Inflammatory macrophage treated with lipopolysaccharide for 1 hour (primary cell): ENCODE data around the gene HSP90AB1.
A peak's percentile ranks its signal among the peaks of the same experiment; 100 is the strongest.

Experiments used
- DNase-seq, 2 donors: peaks; one replicate each; pipeline ENCODE4 v3.0.0-alpha.2; 2020 to 2022

Gene HSP90AB1

DNA sequence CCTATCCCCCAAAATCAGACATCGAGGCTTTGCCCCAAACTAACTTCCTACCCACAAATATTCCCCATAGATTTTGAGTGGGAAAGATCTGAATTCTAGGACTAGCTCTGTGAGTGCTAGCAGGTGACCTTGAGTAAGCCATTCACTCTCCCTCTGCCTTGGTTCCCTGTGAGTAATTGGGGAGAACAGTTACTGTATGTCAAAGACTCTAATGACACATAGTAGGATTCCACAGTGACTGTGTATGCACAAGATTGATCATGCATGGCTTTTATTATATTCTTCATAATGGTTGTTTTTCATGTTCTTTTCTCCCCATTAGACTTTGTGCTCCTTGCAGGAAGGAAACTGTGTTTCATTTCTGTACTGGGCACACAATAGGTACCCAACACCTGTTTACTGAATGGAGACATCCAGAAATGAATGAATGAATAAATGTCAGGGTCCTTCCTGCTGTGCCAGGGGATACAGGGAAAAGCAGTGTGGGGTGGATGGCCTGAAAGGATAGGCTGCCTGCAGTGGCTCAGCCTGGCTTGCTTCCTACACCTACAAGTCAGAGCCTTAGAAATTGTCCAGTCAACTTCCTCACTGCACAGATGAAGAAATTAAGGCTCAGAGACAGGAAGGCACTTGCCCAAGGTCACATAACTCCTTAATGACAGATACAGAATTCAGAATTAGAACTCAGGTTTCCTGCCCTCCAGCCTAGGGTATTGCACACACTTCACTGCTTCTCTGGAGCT lies 22.4 kb downstream of the HSP90AB1 start:
- peak in 1 of 2 donors; percentile 67 for DNase-seq

DNA sequence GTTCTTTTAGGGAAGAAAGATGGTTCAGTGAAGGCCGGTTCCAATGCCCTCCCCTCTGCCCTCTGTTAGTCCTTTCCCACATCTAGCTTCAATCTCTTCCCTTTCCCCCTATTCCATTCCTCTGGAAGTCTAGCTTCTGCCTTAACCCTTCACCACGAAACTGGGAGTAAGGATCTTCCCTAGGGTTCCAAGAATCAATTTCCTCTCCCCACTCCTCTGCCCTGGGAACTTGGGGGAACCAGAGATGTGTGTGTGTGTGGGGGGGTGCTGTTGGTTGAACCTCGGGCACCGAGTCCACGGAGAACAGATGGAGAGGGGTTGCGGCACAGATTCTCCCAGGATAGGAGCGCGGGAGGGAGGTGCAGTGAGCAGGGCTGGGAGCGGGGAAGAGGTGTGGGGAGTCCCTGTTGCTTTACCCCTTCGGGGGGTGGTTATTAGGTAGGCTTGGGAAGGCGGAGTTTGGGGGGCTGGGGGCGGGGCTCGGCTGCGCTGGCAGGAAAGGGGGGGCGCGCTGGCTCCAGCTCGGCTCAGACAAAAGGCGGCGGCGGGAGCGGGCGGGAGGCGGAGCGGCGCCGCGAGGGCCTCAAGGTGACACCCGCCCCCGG lies 23.1 kb downstream of the HSP90AB1 start, which contains the start of gene TMEM151B:
Gene TMEM151B, plus strand, starts transcription at position 530 of the 605 bp plus-strand sequence. CDS start 293 bp downstream, outside the sequence.
- no peak for DNase-seq

DNA sequence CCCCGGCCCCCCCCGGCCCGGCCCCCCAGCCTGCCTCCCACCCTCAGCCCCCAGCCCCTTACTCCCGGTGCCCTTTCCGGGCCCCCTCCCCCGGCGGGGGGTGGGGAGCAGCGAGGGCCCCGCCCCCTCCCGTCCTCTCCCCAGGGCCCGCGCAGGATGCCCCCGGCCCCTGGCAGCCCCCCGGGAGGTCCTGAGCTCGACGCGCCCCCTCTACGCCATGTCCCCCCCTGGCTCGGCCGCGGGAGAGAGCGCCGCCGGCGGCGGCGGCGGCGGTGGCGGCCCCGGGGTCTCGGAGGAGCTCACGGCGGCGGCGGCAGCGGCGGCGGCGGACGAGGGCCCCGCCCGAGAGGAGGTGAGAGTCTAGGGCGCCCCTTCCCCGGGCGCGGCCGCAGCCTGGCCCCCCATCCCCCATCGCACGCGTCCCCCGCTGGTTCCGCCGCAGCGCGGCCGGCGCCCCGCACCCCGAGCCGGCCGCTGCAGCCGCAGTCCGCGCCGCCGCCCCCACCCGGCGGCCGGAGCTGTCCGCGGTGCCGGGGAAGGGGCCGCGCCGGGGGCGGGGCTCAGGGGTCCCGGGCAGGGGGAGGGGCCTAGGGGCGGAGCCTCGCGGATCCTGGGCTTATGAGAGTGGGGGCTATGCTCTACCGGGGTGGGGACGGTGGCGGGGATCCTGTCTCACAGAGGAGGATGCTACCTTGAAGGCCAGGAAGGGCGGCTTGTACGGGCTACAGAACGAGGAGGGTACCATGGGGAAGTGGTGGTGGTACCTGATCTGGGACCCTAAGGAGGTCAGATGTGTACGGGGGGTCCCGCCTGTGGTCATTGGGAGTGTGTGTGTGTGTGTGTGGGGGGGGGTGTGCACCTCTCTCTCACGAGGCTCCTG lies 23.9 kb downstream of the HSP90AB1 start:
- DNase-seq, result no peak

DNA sequence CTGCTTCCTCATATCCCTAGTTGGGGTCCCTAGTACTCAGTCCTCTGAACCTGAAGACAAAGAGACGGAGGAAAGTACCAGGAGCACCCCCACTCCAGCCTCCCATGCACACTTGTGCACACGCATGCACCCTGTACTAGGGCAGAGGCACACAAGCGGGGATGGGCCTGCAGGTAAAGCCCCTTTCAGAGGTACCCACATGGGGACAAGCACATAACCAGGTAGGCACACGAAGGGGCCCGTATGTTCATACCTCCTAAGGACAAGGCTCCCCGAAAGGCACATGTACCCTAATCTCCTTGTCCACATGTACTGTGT lies 24.5 kb downstream of the HSP90AB1 start:
- no peak for DNase-seq

DNA sequence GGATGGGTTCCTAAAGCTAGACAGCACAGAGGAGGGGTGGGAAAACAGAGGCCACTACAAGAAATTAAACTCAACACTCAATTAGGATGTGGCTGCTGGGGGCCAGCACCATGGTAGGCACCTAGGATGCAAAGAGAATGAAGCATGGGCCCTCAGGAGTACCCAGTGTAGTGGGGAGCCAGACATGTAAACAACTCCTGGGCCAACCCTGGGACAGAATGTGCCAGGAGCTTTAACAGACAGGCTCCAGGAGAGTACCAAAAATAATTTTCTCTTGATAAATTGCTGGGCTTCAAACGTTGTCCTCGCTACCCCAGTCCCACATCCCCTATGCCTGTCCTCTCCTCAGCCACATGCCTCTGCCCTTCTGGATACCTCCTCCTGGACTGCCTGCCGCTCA lies 25.0 kb downstream of the HSP90AB1 start:
- no peak for DNase-seq

DNA sequence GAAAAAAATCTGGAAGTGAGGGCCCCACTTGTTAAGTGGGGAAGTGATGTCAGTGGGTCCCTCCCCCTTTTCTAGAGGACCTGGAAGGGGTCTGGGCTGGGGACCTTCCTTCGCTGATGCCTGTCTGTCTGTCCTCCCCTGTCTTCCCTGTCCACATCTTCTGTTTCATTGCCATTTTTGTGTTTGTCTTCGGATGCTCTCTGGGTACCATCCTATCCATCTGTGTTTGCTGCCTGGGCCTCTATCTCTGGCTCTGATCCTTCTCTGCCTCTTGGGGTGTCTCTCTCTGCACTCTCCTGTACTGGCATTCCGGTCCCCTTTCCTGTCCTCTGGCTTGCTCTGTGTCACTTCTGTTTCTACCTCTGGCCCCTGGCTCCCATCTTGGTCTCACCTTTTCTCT lies 25.6 kb downstream of the HSP90AB1 start:
- DNase-seq, result no peak

DNA sequence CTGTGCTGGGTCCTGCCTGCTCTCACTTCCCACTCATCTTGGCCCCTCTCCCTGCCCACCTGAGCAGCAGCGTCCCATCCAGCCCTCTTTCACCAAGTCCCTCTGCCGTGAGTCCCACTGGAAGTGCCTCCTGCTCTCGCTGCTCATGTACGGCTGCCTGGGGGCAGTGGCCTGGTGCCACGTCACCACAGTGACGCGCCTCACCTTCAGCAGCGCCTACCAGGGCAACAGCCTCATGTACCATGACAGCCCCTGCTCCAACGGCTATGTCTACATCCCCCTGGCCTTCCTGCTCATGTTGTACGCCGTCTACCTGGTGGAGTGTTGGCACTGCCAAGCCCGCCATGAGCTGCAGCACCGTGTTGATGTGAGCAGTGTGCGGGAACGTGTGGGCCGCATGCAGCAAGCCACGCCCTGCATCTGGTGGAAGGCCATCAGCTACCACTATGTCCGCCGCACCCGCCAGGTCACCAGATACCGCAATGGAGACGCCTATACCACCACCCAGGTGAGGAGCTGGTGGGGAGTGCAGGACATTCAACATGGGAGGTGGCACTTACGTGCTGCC lies 26.2 kb downstream of the HSP90AB1 start:
- DNase-seq, result no peak

DNA sequence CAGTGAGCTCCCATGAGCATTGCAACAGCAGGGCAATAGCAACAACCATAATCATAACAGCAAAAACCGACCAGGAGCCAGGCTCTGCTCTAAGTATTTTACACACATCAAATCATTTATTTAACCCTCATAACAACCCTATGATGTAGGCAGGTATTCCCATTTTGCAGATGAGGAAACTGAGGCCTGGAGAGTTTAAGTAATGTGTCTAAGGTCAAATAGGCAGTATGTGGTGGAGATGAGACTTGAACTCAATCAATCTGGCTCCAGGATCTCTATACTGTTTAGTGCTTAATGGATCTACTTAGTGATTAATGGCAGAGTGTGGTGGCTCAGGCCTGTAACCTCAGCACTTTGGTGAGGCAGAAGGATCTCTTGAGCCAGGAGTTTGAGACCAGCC lies 26.7 kb downstream of the HSP90AB1 start:
- no peak for DNase-seq

DNA sequence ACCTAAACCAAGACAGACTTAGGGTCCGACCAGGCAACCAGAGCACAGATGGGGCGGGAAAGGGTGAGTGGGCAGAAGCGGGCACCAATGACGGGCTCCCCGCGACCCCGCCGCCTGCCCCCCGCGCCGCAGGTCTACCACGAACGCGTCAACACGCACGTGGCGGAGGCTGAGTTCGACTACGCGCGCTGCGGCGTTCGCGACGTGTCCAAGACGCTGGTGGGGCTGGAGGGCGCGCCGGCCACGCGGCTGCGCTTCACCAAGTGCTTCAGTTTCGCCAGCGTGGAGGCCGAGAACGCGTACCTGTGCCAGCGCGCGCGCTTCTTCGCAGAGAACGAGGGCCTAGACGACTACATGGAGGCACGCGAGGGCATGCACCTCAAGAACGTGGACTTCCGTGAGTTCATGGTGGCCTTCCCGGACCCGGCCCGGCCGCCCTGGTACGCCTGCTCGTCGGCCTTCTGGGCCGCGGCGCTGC lies 28.4 kb downstream of the HSP90AB1 start:
- no peak for DNase-seq

DNA sequence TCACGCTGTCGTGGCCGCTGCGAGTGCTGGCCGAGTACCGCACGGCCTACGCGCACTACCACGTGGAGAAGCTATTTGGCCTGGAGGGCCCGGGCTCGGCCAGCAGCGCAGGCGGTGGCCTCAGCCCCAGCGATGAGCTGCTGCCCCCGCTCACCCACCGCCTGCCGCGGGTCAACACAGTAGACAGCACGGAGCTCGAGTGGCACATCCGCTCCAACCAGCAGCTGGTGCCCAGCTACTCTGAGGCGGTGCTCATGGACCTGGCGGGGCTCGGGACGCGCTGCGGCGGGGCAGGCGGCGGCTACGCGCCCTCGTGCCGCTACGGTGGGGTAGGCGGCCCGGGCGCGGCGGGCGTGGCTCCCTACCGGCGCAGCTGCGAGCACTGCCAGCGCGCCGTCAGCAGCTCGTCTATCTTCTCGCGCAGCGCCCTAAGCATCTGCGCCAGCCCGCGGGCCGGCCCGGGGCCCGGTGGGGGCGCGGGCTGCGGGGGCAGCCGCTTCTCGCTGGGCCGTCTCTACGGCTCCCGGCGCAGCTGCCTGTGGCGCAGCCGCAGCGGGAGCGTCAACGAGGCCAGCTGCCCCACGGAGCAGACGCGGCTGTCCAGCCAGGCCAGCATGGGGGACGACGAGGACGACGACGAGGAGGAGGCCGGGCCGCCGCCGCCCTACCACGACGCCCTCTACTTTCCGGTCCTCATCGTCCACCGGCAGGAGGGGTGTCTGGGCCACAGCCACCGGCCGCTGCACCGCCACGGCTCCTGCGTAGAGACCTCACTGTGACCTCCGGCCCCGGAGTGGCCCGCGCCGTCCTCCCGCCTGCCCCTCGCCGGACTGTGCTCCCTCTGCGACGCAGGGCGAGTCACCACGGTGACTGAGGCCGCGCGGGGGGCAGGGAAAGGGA lies 29.1 kb downstream of the HSP90AB1 start:
- no peak for DNase-seq

DNA sequence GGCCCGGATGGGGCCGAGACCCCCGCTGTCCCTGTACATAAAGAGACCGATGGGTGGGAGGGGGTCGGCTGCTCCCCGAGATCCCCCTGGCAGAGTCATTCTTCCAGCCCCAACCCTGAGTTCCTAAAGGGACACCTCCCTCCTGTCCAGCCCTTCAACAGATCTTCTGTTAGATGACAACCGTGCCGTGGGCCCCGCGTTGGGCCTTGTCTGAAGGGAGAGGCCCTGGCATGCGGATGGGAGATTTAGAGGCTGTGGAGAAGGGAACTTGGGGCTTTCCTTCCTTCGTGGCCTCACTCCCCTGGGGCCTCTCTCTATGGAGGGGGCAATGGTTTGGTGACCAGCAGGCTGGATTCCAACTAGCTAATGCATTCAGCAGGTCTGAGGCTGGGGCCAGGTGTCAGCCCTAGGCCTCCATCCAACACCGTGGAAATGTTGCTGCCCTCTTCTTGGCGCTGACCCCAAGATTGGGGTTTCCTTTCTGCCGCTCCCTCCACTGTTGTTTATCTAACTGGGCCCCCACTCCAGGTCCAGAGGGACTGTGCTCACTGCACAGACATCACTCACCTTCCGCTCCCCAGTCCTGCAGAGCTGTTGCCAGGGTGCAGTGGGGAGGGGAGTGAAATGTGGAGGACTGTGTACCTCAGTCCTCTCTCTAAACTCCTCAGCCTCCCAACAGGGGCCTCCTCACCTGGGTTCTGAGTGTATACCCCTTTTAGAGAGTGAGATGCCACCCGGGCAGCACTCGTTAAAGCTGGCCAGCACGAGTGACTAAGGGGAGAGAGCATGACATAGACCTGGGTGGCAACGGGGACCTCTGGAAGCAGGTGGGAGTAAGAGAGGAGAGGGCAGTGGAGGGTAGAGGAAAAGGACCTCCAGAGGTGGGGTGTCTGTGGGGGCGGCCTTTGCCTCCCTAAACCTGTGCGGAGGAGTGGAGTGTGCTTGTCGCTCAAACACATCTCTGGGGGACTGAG lies 30.1 kb downstream of the HSP90AB1 start:
- DNase-seq, result no peak

DNA sequence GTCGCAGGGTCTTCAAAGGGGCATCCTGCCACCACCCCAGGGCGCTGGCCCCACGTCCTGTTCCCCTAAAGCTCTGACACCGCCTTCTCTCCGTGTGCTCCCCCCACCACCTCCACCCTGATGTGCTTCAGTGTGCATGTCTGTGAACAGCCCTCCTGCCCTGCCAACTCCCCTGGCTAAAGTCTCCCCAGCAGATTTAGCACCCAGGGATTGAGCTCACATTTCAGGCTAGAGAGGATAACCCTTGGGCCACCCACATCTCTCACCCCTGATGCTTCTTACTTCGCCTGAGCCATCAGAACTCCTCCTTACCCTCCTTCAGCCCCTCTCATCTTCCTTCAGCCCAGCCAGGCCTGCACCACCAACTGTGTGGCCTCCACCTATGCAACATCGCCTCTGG lies 30.9 kb downstream of the HSP90AB1 start:
- no peak for DNase-seq

DNA sequence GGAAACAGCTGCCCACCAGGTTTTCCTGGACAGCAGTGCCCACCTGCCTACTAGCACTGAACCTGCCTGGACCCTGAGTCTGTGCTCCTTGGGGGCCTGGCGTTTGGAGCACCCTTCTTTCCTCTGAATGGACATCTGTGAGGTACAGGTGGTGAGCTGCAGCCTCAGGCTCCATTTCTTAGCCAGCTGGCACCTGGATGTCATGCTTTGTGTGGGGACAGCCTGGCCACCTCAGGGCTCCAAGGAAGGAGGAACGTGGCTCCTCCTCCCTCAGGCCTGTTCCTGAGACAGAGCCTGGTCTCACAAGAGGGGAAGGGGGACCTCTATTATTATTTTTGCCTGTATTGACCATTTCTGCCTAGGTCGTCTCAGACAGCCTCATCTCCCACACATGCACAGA lies 31.4 kb downstream of the HSP90AB1 start:
- no peak for DNase-seq

DNA sequence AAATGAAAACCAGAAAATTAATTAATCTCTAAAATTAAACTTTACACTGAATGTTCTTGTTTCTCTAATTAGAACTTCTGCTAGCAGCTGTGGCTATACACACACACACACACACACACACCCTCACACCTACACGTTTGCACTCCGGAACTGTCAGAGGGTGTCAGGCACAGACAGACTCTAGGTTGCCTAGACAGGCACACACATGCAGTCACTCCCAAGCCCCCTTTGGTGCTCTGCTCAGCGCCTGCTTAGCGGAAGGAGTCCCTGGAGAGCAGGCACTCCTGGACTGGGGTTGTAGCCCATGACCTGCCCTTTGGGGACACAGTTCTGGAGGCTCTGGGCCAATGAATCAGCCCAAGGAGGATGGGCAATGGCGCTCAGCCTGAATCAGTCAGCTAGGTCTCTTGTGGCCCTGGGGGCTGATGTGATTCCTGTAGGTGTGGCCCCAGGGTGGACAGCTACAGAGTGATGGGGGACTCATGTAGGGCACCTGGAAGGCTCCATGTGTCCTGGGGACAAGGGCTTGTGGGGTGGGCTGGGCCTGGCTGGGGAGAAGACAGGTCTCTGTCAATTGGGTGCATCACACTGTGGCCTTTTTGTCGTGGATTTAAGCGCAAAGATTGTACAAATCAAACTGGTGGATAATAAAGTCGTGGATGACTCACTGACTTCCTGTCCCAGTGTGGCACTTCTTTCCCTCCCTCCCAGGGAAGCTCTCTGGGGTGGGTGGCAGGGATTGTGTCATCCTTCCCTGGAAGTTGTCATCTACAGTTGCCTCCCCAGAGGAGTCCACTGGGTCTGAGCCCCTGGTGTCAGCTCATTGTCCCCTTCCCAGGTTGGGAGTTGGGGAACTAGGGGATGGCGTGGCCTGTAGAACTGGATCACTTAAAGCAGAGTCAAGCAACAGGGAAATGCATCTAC lies 32.1 kb downstream of the HSP90AB1 start:
- DNase-seq, result peak; percentile 51 to 52

DNA sequence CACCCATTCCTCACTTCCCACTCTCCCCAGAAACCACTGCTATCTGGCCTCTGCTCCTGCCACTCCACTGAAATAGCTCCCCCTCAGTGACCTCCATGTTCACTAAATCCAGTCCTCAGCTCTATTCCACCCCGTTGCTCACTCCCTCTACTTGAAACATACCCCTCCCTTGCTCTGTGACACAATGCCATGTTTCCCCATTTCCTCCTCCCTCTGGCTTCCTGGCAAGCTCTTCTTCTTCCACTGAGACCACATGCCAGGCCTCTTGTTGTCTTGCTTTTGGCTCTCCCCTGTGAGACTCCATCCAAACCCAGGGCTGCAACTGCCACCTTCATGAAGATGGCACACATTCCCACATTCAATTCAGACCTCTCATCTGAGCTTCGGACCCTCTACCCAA lies 37.2 kb downstream of the HSP90AB1 start:
- DNase-seq, result peak in 1 of 2 donors; percentile 43

DNA sequence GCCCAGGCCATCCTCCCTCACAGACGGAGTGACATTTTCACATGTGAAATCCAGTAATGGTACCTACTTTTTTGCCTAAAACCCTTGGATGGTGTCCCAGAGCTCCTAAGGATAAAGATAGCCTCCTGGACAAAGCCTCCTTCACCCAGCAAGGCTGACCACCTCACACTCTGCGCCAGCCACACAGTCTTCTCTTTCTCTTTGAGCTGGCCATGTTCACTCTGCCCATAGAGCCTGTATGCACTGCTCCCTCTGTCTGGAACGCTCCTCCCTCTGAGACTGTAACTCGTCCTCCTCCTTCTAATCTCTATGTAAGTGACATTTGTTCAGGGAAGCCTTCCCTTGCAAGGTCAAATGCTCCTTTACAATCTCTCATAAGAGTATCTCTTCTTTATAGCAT lies 38.0 kb downstream of the HSP90AB1 start:
- no peak for DNase-seq

DNA sequence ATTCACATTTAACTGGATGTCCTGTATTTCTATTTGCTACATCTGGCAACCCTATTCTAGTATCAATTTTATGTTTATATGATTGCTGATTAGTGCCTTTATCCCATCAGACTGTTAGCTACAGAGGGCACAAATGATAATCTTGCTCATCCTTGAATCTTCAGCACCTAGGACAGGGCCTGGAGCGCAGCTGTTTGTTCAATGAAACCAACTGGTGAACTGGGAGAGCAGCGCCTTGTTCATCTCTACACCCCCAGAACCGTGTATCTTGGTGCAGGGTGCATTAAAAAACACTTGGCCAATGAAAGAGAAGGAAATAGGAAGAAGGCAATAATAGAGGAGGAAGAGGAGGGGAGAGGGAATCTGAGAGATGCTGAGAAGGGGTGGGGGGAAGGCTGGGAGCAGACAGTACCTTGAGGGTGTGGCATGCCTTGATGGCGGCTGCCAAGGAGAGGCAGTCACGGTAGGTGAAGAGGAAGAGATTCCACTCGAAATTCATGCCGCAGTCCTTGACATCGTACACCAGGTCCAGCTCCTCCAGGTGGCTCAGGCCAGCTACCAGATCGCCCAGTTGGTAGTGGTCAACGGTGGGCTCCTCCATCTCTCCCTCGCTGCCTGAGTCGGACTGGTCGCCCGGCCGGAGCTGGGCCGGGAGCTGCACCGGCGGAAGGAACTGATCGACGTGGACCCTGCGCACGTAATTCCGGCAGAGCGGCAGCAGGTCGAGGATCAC lies 38.8 kb downstream of the HSP90AB1 start:
- DNase-seq, result no peak

DNA sequence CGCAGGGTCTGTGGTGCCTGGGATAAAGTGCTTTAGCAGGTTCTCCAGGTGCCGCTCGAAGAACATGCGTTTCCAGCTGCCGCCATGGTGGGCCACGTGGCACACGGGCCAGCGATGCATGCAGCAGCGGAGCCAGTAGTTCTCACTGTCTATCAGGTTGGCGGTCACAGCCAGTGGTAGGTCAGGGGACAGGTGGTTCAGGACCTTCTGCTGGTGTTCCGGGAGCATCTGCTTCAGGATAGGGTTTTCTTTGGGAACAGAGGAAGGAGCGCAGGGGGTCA lies 39.3 kb downstream of the HSP90AB1 start:
- DNase-seq, result no peak

DNA sequence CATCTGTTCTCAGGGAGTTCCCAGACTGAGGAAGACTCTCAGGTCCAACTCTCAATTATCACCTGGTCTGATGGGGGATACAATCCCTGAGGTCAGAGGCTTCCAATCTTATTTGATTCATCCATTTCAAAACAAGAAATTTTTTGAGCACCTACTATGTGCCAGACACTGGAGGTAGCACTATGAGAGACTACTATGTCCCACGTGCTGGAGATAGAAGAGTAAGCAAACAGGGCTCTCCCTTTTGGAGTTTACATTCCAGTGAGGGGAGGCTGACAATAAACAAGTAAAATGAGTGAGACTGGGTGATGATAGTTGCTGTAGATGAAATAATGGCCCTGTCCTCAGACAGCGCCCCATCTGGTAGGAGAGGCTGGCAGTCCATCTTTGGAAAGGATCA lies 39.8 kb downstream of the HSP90AB1 start:
- no peak for DNase-seq
